Gastroesophageal sphincter (tissue), 3 donors: ENCODE results near the gene AMZ1.

Experiments used
- CTCF ChIP-seq, 4 experiments: fragments of 200-600 bp in 2 of 4; fragments of 450-650 bp in 2 of 4; sonication (generic) in 1 of 4; IDR thresholded peaks; one replicate each; pipeline ENCODE4 v1.5.1; 2017 to 2019; ENCODE audit warnings: antibody characterized with exemption in 4 of 4, mild to moderate bottlenecking in 2 of 4, moderate library complexity in 2 of 4
- EP300 ChIP-seq: sonication (generic); formaldehyde crosslinking; IDR thresholded peaks from one replicate; pipeline ENCODE4 v1.6.1; 2017; ENCODE audit warnings: antibody characterized with exemption, mild to moderate bottlenecking
- POLR2A ChIP-seq, 2 donors: fragments of 450-650 bp; IDR thresholded peaks; one replicate each; pipeline ENCODE4 v1.6.1; 2017; ENCODE audit warnings: antibody characterized with exemption in 2 of 2, mild to moderate bottlenecking in 2 of 2, moderate library complexity in 1 of 2
- POLR2AphosphoS5 ChIP-seq: sonication (generic); formaldehyde crosslinking; IDR thresholded peaks from one replicate; pipeline ENCODE4 v1.6.1; 2017; ENCODE audit warnings: antibody characterized with exemption

- TF ChIP-seq EP300, result no peak
- TF ChIP-seq CTCF (IDR thresholded peaks at IDR 0.05), result no peak
- no peak for TF ChIP-seq POLR2A (IDR thresholded peaks at IDR 0.05)
- TF ChIP-seq POLR2AphosphoS5, result no peak
These were observed 48.8 kb upstream of the AMZ1 start for GRCh38 chr7:2639181-2639681.
